Measurements from ENCODE around the gene NOP16.

The NOP16 gene

GRCh38 chr5:176410486-176411180 lies 22.2 kb upstream of the NOP16 start:
- no peak for TF ChIP-seq EP300 (IDR thresholded peaks at IDR 0.05; ENCODE audit: borderline replicate concordance)
- TF ChIP-seq, protein P1, sequence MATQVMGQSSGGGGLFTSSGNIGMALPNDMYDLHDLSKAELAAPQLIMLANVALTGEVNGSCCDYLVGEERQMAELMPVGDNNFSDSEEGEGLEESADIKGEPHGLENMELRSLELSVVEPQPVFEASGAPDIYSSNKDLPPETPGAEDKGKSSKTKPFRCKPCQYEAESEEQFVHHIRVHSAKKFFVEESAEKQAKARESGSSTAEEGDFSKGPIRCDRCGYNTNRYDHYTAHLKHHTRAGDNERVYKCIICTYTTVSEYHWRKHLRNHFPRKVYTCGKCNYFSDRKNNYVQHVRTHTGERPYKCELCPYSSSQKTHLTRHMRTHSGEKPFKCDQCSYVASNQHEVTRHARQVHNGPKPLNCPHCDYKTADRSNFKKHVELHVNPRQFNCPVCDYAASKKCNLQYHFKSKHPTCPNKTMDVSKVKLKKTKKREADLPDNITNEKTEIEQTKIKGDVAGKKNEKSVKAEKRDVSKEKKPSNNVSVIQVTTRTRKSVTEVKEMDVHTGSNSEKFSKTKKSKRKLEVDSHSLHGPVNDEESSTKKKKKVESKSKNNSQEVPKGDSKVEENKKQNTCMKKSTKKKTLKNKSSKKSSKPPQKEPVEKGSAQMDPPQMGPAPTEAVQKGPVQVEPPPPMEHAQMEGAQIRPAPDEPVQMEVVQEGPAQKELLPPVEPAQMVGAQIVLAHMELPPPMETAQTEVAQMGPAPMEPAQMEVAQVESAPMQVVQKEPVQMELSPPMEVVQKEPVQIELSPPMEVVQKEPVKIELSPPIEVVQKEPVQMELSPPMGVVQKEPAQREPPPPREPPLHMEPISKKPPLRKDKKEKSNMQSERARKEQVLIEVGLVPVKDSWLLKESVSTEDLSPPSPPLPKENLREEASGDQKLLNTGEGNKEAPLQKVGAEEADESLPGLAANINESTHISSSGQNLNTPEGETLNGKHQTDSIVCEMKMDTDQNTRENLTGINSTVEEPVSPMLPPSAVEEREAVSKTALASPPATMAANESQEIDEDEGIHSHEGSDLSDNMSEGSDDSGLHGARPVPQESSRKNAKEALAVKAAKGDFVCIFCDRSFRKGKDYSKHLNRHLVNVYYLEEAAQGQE (IDR thresholded peaks at IDR 0.05; ENCODE audit: low read depth), result no peak
- TF ChIP-seq TAF1 (IDR thresholded peaks at IDR 0.05; ENCODE audit: low read depth), result no peak
- TF ChIP-seq YY1 (IDR thresholded peaks at IDR 0.05; ENCODE audit: low read depth), result no peak
- no peak for TF ChIP-seq TEAD4 (IDR thresholded peaks at IDR 0.05)
- TF ChIP-seq EGR1 (IDR thresholded peaks at IDR 0.05), result no peak
- TF ChIP-seq CREB1 (IDR thresholded peaks at IDR 0.05; ENCODE audit: low read depth), result no peak
- TF ChIP-seq RAD21 (IDR thresholded peaks at IDR 0.05; ENCODE audit: low read depth), result no peak
- no peak for TF ChIP-seq USF1 (IDR thresholded peaks at IDR 0.05)
- TF ChIP-seq TCF12 (IDR thresholded peaks at IDR 0.05; ENCODE audit: low read depth), result no peak
- no peak for TF ChIP-seq FOXM1 (IDR thresholded peaks at IDR 0.05; ENCODE audit: borderline replicate concordance, low read depth)
- no peak for TF ChIP-seq MAX (IDR thresholded peaks at IDR 0.05)
- TF ChIP-seq ZBTB7A (IDR thresholded peaks at IDR 0.05; ENCODE audit: low read depth), result no peak
- TF ChIP-seq CEBPB (IDR thresholded peaks at IDR 0.05), result no peak
- no peak for TF ChIP-seq NFIC (IDR thresholded peaks at IDR 0.05)

DNA sequence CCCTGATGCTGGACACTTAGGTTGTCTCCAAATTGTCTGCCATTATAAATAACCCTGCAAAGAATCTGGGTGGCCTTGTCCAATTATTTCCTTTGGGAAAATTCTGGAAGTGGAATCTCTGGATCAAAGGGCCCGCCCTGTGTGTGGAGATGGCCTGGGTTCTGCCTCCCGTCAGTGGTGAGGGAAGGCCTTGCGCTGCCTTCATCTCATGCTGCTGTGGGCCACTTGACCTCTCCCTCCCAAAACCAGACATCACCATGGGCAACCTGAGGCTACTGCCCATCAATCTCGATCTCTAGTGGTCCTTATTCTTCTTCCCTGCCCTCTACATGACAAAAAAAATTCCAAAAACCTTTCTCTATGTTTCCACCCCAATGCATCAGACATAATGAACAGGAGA lies 21.4 kb upstream of the NOP16 start:
- TF ChIP-seq RAD21 (IDR thresholded peaks at IDR 0.05; ENCODE audit: low read depth) (no peak), TCF12 (IDR thresholded peaks at IDR 0.05; ENCODE audit: low read depth) (no peak), EGR1 (IDR thresholded peaks at IDR 0.05) (no peak), NFIC (IDR thresholded peaks at IDR 0.05) (no peak), TEAD4 (IDR thresholded peaks at IDR 0.05) (no peak), EP300 (IDR thresholded peaks at IDR 0.05; ENCODE audit: borderline replicate concordance) (no peak), MAX (IDR thresholded peaks at IDR 0.05) (no peak), ZBTB7A (IDR thresholded peaks at IDR 0.05; ENCODE audit: low read depth) (no peak), CREB1 (IDR thresholded peaks at IDR 0.05; ENCODE audit: low read depth) (no peak), USF1 (IDR thresholded peaks at IDR 0.05) (no peak), YY1 (IDR thresholded peaks at IDR 0.05; ENCODE audit: low read depth) (no peak), FOXM1 (IDR thresholded peaks at IDR 0.05; ENCODE audit: borderline replicate concordance, low read depth) (no peak), TAF1 (IDR thresholded peaks at IDR 0.05; ENCODE audit: low read depth) (no peak)

DNA sequence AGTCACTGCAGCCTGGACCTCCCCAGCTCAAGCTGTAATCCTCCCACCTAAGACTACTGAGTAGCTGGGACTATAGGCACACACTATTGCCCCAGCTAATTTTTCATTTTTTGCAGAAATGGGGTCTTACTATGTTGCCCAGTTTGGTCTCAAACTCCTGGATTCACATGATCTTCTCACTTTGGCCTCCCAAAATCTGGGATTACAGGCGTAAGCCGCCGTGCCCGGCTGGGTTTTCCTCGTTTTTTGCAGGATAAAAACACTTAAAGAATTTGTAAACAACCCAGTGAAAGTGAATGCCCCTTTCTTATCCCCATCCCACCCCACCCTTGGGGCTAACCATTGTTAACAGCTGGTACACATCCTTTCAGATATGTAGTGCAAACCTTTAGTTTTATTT lies 20.2 kb upstream of the NOP16 start:
- TF ChIP-seq TCF12 (IDR thresholded peaks at IDR 0.05; ENCODE audit: low read depth) (no peak), CEBPB (IDR thresholded peaks at IDR 0.05) (no peak), EGR1 (IDR thresholded peaks at IDR 0.05) (no peak), TAF1 (IDR thresholded peaks at IDR 0.05; ENCODE audit: low read depth) (no peak)
- TF ChIP-seq, protein P1 (IDR thresholded peaks at IDR 0.05; ENCODE audit: low read depth), result no peak

GRCh38 chr5:176407456-176408251 lies 19.3 kb upstream of the NOP16 start:
- TF ChIP-seq FOXM1 (IDR thresholded peaks at IDR 0.05; ENCODE audit: borderline replicate concordance, low read depth) (no peak), ZBTB7A (IDR thresholded peaks at IDR 0.05; ENCODE audit: low read depth) (no peak), YY1 (IDR thresholded peaks at IDR 0.05; ENCODE audit: low read depth) (no peak), EGR1 (IDR thresholded peaks at IDR 0.05) (no peak), TAF1 (IDR thresholded peaks at IDR 0.05; ENCODE audit: low read depth) (no peak), EP300 (IDR thresholded peaks at IDR 0.05; ENCODE audit: borderline replicate concordance) (no peak), NFIC (IDR thresholded peaks at IDR 0.05) (no peak), TCF12 (IDR thresholded peaks at IDR 0.05; ENCODE audit: low read depth) (no peak), CREB1 (IDR thresholded peaks at IDR 0.05; ENCODE audit: low read depth) (no peak), RAD21 (IDR thresholded peaks at IDR 0.05; ENCODE audit: low read depth) (no peak), CEBPB (IDR thresholded peaks at IDR 0.05) (no peak), TEAD4 (IDR thresholded peaks at IDR 0.05) (no peak)
- TF ChIP-seq, protein P1 (IDR thresholded peaks at IDR 0.05; ENCODE audit: low read depth), result no peak
